Measurements from ENCODE around the gene EPS8L3. TPM values are rescaled to one million over a fixed set of nuclear protein-coding genes. Genes with fewer than 3 reads are reported as not detected.

Gene EPS8L3
- total and polyA plus RNA-seq, 9 of the 15 experiments (the other 6 are each of a cell fraction or from before 2014, with no cell fraction given), result 0.09 to 0.42 (median 0.14) TPM; not detected in 5

DNA sequence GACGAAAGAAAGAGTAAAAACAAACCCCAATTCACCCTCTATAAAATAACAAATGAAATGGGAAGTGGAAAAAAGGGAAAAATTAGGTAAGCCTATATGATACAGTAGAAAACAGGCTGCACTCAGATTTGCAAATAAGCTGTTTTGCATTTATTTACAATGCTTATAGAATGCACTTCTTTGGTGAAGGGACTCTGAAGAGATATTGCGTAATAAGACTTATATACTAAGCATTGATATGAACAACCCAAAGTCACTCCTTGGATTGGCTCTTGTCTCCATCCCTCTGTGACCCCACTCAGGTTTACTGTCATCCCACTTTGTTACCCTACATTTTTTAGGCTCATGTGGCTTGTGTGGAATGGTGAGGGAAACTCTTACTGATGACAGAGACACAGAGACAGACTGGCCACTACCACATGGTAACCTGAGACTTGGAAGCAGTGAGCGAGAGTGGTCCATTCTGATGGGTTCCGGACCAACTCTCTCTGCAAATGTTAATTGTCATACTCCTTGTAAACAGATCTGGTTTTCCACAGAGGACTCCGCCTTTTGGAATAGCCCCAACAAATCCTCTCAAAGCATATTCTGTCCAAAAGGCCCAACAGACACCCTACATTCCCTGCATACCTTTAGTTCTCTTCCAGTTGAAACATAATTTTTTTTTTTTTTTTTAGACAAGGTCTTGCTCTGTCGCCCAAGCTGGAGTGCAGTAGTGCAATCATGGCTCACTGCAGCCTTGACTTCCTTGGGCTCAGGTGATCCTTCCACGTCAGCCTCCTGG is 40.6 kb downstream of the EPS8L3 start:
- no TSS peak for BruUV-seq (replicated peaks)
- TF ChIP-seq NFRKB (IDR thresholded peaks at IDR 0.05; ENCODE audit: low read depth) (no peak), MCM7 (IDR thresholded peaks at IDR 0.05) (no peak), ZNF707 (CRISPR knock-in tag; conservative IDR thresholded peaks at IDR 0.05) (no peak), CEBPB (tag; IDR thresholded peaks at IDR 0.05) (peak; percentile 98), CEBPG (CRISPR knock-in tag; IDR thresholded peaks at IDR 0.05) (peak; percentile 64; the same call in 1 of the 2 replicates), CEBPG (tag; conservative IDR thresholded peaks at IDR 0.05 in 1 of 2, IDR thresholded peaks at IDR 0.05 in 1 of 2) (peak; percentile 84 to 99), ATF7 (IDR thresholded peaks at IDR 0.05) (no peak), MIER1 (IDR thresholded peaks at IDR 0.05; ENCODE audit: low read depth) (no peak), IRF9 (tag; IDR thresholded peaks at IDR 0.05) (peak; percentile 79), ZNF311 (CRISPR knock-in tag; IDR thresholded peaks at IDR 0.05) (no peak)
- TF ChIP-seq, protein P1, sequence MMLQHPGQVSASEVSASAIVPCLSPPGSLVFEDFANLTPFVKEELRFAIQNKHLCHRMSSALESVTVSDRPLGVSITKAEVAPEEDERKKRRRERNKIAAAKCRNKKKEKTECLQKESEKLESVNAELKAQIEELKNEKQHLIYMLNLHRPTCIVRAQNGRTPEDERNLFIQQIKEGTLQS (IDR thresholded peaks at IDR 0.05), result 0 out of 2 replicates have a peak, but pooled peaks have one; percentile 31
- TF ChIP-seq, protein P1 (CRISPR knock-in tag; conservative IDR thresholded peaks at IDR 0.05), result no peak
- no peaks in the 10 kb centered on the region for H3K36me3 ChIP-seq (ENCODE audit: control insufficient read depth, insufficient read depth, low read length)
- H3K27ac ChIP-seq (ENCODE audit: extremely low read depth, low read depth, low read length), result no peak overlapping the region
- H3K4me1 ChIP-seq (replicated peaks in 1 of 2; ENCODE audit: control insufficient read depth in 2 of 2, insufficient read depth in 2 of 2, low read length in 2 of 2), result peaks cover 5 to 31% of the 10 kb centered on the region in 2 experiments; a peak in 4 of 5 replicates
- peaks cover 11% of the 10 kb centered on the region for H3K9me3 ChIP-seq (replicated peaks; ENCODE audit: control insufficient read depth, insufficient read depth, low read depth, low read length)
- H3K4me2 ChIP-seq (ENCODE audit: insufficient read depth, low read length), result no peak overlapping the region
- no peaks in the 10 kb centered on the region for H4K20me1 ChIP-seq (replicated peaks; ENCODE audit: control insufficient read depth, insufficient read depth, low read length)
- in situ Hi-C loops (cut with MboI) (no loop called here), intact Hi-C loops (cut with micrococcal nuclease) (no loop called here)
- H2AFZ ChIP-seq (ENCODE audit: low read depth, low read length), result no peak overlapping the region
- no peak for DNase-seq (ENCODE audit: extremely low read depth in 1 of 4, low spot score in 3 of 4)
- CTCF ChIA-PET (ENCODE audit: low intra/inter-chr PET ratio), result no interaction called here
- 65% methylated on average over 7 of the region's 7 CpGs for WGBS (ENCODE audit: insufficient coverage, low coverage, missing lambda C conversion rate)
- H3K79me2 ChIP-seq (ENCODE audit: control insufficient read depth, insufficient read depth, low read length), result no peaks in the 10 kb centered on the region
- FAIRE-seq, result no peak
- no peak overlapping the region for H3K9ac ChIP-seq (ENCODE audit: insufficient read depth in 1 of 2, low read depth in 2 of 2, low read length in 2 of 2)
- H3K4me3 ChIP-seq, result no peak overlapping the region
- no peak for ATAC-seq
- H3K9me1 ChIP-seq (ENCODE audit: control insufficient read depth, insufficient read depth, low read length), result no peaks in the 10 kb centered on the region
- H3K27me3 ChIP-seq (ENCODE audit: control insufficient read depth in 2 of 2, insufficient read depth in 2 of 2, low read length in 2 of 2), result no peaks in the 10 kb centered on the region
- POLR2A ChIA-PET, result interaction anchor here (0.5 to 0.6 kb wide), 2 partner anchors 28 to 307 kb away, joined by 3 read pairs; no protein-coding TSS in a partner anchor
